B cell (primary cell): ENCODE results near the gene FLG2. TPM values are rescaled to one million over a fixed set of nuclear protein-coding genes. Genes with fewer than 3 reads are reported as not detected.

Source experiments
- ATAC-seq: fragments of 200-7000 bp; cut with Tn5 transposase; one replicate; pipeline ENCODE4 v1.10.0; 2021; ENCODE audit warnings: low read depth, mild to moderate bottlenecking, moderate number of reproducible peaks, moderate library complexity
- CTCF ChIA-PET: fragments of 350-600 bp; sonication (Branson Sonifier 250); formaldehyde crosslinking; loops from one replicate; lab custom pipeline; 2021; ENCODE audit warnings: antibody characterized with exemption, inconsistent platforms; lab: Charles Lee
- POLR2A ChIA-PET: fragments of 350-600 bp; sonication (Branson Sonifier 250); formaldehyde crosslinking; loops from one replicate; lab custom pipeline; 2021; ENCODE audit warnings: antibody characterized with exemption; lab: Charles Lee
- DNase-seq: peaks from one replicate; pipeline ENCODE4 v3.0.0; 2013
- H2AFZ ChIP-seq: 2 replicates; pipeline ENCODE4 v1.6.1; 2012; ENCODE audit warnings: mild to moderate bottlenecking, low read depth, low read length; ENCODE audit not compliant: insufficient read depth, poor library complexity, severe bottlenecking
- H3K27ac ChIP-seq, 2 donors: 1 replicate in 1 of 2; 2 replicates in 1 of 2; pipeline ENCODE4 v1.5.1; 2012 to 2013; ENCODE audit warnings: low read length in 2 of 2, mild to moderate bottlenecking in 2 of 2, moderate library complexity in 1 of 2
- H3K27me3 ChIP-seq, 4 experiments: fragments of 200-600 bp in 1 of 4; sonication (generic) in 1 of 4; replicated peaks in 1 of 4; 1 replicate in 2 of 4; 2 replicates in 2 of 4; pipeline versions ENCODE4 v1.6.1 to v1.7.0; 2013 to 2016; ENCODE audit warnings: low read length in 3 of 4, mild to moderate bottlenecking in 2 of 4, mixed read lengths in 1 of 4, moderate library complexity in 1 of 4; ENCODE audit not compliant: insufficient read depth in 4 of 4, control insufficient read depth in 3 of 4; ENCODE audit errors: control extremely low read depth in 1 of 4
- H3K36me3 ChIP-seq, 2 experiments: replicated peaks in 1 of 2; 1 replicate in 1 of 2; 2 replicates in 1 of 2; pipeline versions ENCODE4 v1.6.1 to v1.7.1; 2013; ENCODE audit warnings: low read length in 1 of 2; ENCODE audit not compliant: insufficient read depth in 2 of 2, control insufficient read depth in 1 of 2; ENCODE audit errors: control extremely low read depth in 1 of 2, extremely low read depth in 1 of 2
- H3K4me1 ChIP-seq, 2 donors: fragments of 200-600 bp in 1 of 2; sonication (generic) in 1 of 2; 1 replicate in 1 of 2; 2 replicates in 1 of 2; pipeline versions ENCODE4 v1.5.1 to v1.6.1; 2013 to 2017; ENCODE audit warnings: low read length in 2 of 2; ENCODE audit not compliant: control insufficient read depth in 2 of 2, insufficient read depth in 2 of 2
- H3K4me2 ChIP-seq: replicated peaks from 2 replicates; pipeline ENCODE3; 2012; ENCODE audit warnings: mild to moderate bottlenecking, low read depth, low read length; ENCODE audit not compliant: poor library complexity, severe bottlenecking
- H3K4me3 ChIP-seq, 5 experiments: fragments of 200-600 bp in 1 of 5; sonication (generic) in 1 of 5; 1 replicate in 3 of 5; 2 replicates in 2 of 5; pipeline versions ENCODE4 v1.5.1 to v1.7.0; 2011 to 2016; ENCODE audit warnings: low read length in 4 of 5, mild to moderate bottlenecking in 4 of 5, low read depth in 2 of 5, control low read depth in 1 of 5, moderate library complexity in 1 of 5; ENCODE audit not compliant: insufficient read depth in 1 of 5; ENCODE audit errors: control extremely low read depth in 1 of 5, extremely low read depth in 1 of 5
- H3K79me2 ChIP-seq: fragments of 200-600 bp; sonication (generic); one replicate; pipeline ENCODE4 v1.6.0; 2016; ENCODE audit warnings: low read length; ENCODE audit not compliant: control insufficient read depth, insufficient read depth
- H3K9ac ChIP-seq: fragments of 200-600 bp; sonication (generic); 2 replicates; pipeline ENCODE4 v1.6.1; 2017; ENCODE audit warnings: mild to moderate bottlenecking, low read length, moderate library complexity
- H3K9me3 ChIP-seq, 3 donors: one replicate each; pipeline versions ENCODE4 v1.6.1 to v1.7.1; 2013; ENCODE audit warnings: low read length in 2 of 3; ENCODE audit not compliant: control insufficient read depth in 2 of 3, insufficient read depth in 1 of 3; ENCODE audit errors: control extremely low read depth in 1 of 3
- H4K20me1 ChIP-seq: 2 replicates; pipeline ENCODE4 v1.6.0; 2012; ENCODE audit warnings: mild to moderate bottlenecking, low read length; ENCODE audit not compliant: insufficient read depth, control insufficient read depth, poor library complexity, severe bottlenecking
- H3K27ac Mint-ChIP-seq: one replicate; pipeline ENCODE4 v1.8.0; 2021; ENCODE audit warnings: mixed read lengths
- H3K27me3 Mint-ChIP-seq: one replicate; pipeline ENCODE4 v1.8.0; 2021; ENCODE audit warnings: mixed read lengths
- H3K4me1 Mint-ChIP-seq: one replicate; pipeline ENCODE4 v1.8.0; 2021; ENCODE audit warnings: mixed read lengths
- H3K4me3 Mint-ChIP-seq: one replicate; pipeline ENCODE4 v1.8.0; 2021; ENCODE audit warnings: mixed read lengths
- H3K9me3 Mint-ChIP-seq: one replicate; pipeline ENCODE4 v1.8.0; 2022; ENCODE audit warnings: mixed read lengths; ENCODE audit not compliant: insufficient read depth
- CTCF ChIP-seq: fragments of 200-600 bp; IDR thresholded peaks from one replicate; pipeline ENCODE4 v1.8.0; 2022; ENCODE audit warnings: antibody characterized with exemption, mild to moderate bottlenecking
- EZH2 ChIP-seq: IDR thresholded peaks from 2 replicates; pipeline ENCODE4 v1.6.1; 2012; ENCODE audit warnings: borderline replicate concordance, low read depth, mild to moderate bottlenecking, moderate library complexity, low read length; ENCODE audit not compliant: insufficient read depth, poor library complexity, severe bottlenecking
- WGBS: methylation state at CpG from one replicate; pipeline ENCODE4 v1.1.5; 2013; ENCODE audit warnings: missing lambda C conversion rate; ENCODE audit not compliant: insufficient coverage; 5-methylcytosine and 5-hydroxymethylcytosine counted together
- intact Hi-C: fragments of 100-400 bp; cut with micrococcal nuclease; formaldehyde crosslinking; loops from one replicate; pipeline ENCODE4 v1.10.0; 2022
- polyA minus RNA-seq: library from RNA; depleted of rRNA, polyadenylated mRNA; stranded (reverse); fragments of >200 nt; gene quantifications from 2 replicates; pipeline ENCODE4 v1.2.3, GENCODE V29; 2012
- polyA plus RNA-seq: library from polyadenylated mRNA; depleted of rRNA; stranded (reverse); fragments of >200 nt; gene quantifications from 2 replicates; pipeline ENCODE4 v1.2.3, GENCODE V29; 2012
- total RNA-seq, 2 donors: library from RNA; stranded (reverse); fragments of 120-200 nt in 1 of 2; gene quantifications; 1 replicate in 1 of 2; 2 replicates in 1 of 2; pipeline versions ENCODE4 v1.2.3 to v1.2.4, GENCODE V29; 2013 to 2022

The FLG2 gene
- not detected in 2 replicates for total RNA-seq
- not detected for total RNA-seq (2013)
- not detected in 2 replicates for polyA plus RNA-seq
- polyA minus RNA-seq = not detected in 2 replicates

DNA sequence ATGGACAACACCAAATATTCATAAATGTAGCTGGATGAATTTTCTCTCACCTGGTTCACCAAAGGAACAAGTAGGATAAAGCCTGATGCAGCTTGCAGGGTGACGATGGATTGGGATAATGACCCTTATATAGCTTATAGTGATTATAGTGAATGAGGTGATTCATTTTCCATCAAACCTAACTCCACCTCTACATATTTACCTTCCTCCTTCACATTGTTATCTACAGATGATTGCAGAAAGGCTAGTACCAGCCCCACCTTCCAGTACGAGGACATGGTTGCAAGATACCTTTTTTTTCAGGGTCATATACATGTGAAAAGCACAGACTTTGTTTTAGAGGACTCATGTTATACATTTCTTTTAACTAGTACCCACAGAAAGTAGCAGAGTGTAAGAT is at the start of gene FLG2:
FLG2 (minus strand) TSS at position 101 of the 400 bp plus-strand sequence. CDS start 1,122 bp downstream, outside the sequence.
- no peak within 1 kb of the TSS for H3K4me2 ChIP-seq
- ATAC-seq = no peak
- no peaks in the 10 kb centered on the region for H4K20me1 ChIP-seq
- H3K4me3 ChIP-seq = no peak within 1 kb of the TSS
- Mint-ChIP-seq H3K27me3 (peaks cover 12% of the 10 kb centered on the region), H3K4me3 (no peak within 1 kb of the TSS), H3K4me1 (no peaks in the 10 kb centered on the region), H3K27ac (no peak within 1 kb of the TSS), H3K9me3 (peaks cover 3% of the 10 kb centered on the region)
- H3K79me2 ChIP-seq = no peaks in the 10 kb centered on the region
- TF ChIP-seq EZH2 = no peak
- no peak for TF ChIP-seq CTCF
- H2AFZ ChIP-seq = no peak within 1 kb of the TSS
- no peak within 1 kb of the TSS for H3K27ac ChIP-seq
- H3K4me1 ChIP-seq = no peaks in the 10 kb centered on the region
- H3K9ac ChIP-seq = no peak within 1 kb of the TSS
- H3K9me3 ChIP-seq = no peaks in the 10 kb centered on the region
- no CpG with 5 or more reads among the region's 2 CpGs for WGBS
- intact Hi-C loops = no loop called here
- peaks cover 0 to 13% (median 0%) of the 10 kb centered on the region in 4 experiments for H3K27me3 ChIP-seq
- DNase-seq = no peak
- ChIA-PET CTCF (interaction anchor here (0.8 to 0.9 kb wide), 2 partner anchors 13 to 16 kb away, joined by 3 to 4 read pairs; no protein-coding TSS in a partner anchor), POLR2A (no interaction called here)
- H3K36me3 ChIP-seq = no peaks in the 10 kb centered on the region

GRCh38 chr1:152408664-152409063 is 48.9 kb upstream of the FLG2 start:
- H3K4me1 ChIP-seq = no peaks in the 10 kb centered on the region
- no peak overlapping the region for H3K4me2 ChIP-seq
- H3K9me3 Mint-ChIP-seq = no peaks in the 10 kb centered on the region
- POLR2A ChIA-PET = no interaction called here
- no peak overlapping the region for H3K27ac ChIP-seq
- no peaks in the 10 kb centered on the region for H4K20me1 ChIP-seq
- no peak overlapping the region for H2AFZ ChIP-seq
- intact Hi-C loops = no loop called here
- H3K27ac Mint-ChIP-seq = no peak overlapping the region
- H3K27me3 ChIP-seq = peaks cover 0 to 5% (median 0%) of the 10 kb centered on the region in 4 experiments
- ATAC-seq (no peak), DNase-seq (no peak)
- no peak overlapping the region for H3K4me3 ChIP-seq
- WGBS = no CpG with 5 or more reads among the region's 4 CpGs
- H3K9me3 ChIP-seq = no peaks in the 10 kb centered on the region
- H3K4me3 Mint-ChIP-seq = no peak overlapping the region
- no peaks in the 10 kb centered on the region for H3K4me1 Mint-ChIP-seq
- H3K36me3 ChIP-seq = no peaks in the 10 kb centered on the region
- H3K9ac ChIP-seq = no peak overlapping the region
- H3K79me2 ChIP-seq = no peaks in the 10 kb centered on the region
- CTCF ChIA-PET = no interaction called here
- H3K27me3 Mint-ChIP-seq = peaks cover 43% of the 10 kb centered on the region
- TF ChIP-seq EZH2 (no peak), CTCF (no peak)
